Ishikawa (cell line): ENCODE measurements around the gene CCNB3.

Experiments used
- CREB1 ChIP-seq: IDR thresholded peaks from 2 replicates; pipeline ENCODE4 v1.6.1; 2012; ENCODE audit warnings: low read depth
- EP300 ChIP-seq: IDR thresholded peaks from 2 replicates; pipeline ENCODE4 v1.6.1; 2012; ENCODE audit warnings: borderline replicate concordance
- RAD21 ChIP-seq: IDR thresholded peaks from 2 replicates; pipeline ENCODE4 v1.6.1; 2012; ENCODE audit warnings: low read depth
- TAF1 ChIP-seq: IDR thresholded peaks from 2 replicates; pipeline ENCODE4 v1.6.1; 2012; ENCODE audit warnings: low read depth, mild to moderate bottlenecking
- TCF12 ChIP-seq: IDR thresholded peaks from 2 replicates; pipeline ENCODE4 v1.6.1; 2012; ENCODE audit warnings: low read depth
- TEAD4 ChIP-seq: IDR thresholded peaks from 2 replicates; pipeline ENCODE4 v1.6.1; 2012
- YY1 ChIP-seq: IDR thresholded peaks from 2 replicates; pipeline ENCODE4 v1.6.1; 2012; ENCODE audit warnings: low read depth
- ZBTB7A ChIP-seq: IDR thresholded peaks from 2 replicates; pipeline ENCODE4 v1.6.1; 2012; ENCODE audit warnings: low read depth
- TF ChIP-seq, protein P1 (sequence below): IDR thresholded peaks from 2 replicates; pipeline ENCODE4 v1.6.1; 2012; ENCODE audit warnings: low read depth, mild to moderate bottlenecking

DNA sequence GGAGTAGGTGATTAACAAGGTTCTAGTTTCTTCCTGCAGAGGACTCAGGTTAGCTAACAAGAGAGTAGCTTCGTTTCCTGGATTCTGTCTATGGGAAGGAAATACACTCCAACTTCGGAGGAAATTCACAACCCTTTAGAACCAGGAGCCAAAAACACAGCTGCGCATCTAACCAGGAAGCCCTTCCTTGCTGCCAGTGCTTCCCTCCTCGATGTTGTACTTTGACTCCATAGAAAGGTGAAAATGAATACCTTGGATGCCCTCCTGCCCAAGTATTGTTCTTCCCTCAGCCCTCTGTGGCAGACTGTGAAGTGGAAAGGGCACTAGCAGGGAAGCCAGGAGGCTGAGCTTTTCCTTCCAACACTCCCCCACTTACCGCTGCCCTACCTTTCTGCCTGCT lies 38.8 kb upstream of the CCNB3 start:
- no peak for TF ChIP-seq TEAD4
- no peak for TF ChIP-seq EP300
- TF ChIP-seq TAF1 = no peak
- TF ChIP-seq YY1 = no peak
- no peak for TF ChIP-seq CREB1
- TF ChIP-seq, protein P1, sequence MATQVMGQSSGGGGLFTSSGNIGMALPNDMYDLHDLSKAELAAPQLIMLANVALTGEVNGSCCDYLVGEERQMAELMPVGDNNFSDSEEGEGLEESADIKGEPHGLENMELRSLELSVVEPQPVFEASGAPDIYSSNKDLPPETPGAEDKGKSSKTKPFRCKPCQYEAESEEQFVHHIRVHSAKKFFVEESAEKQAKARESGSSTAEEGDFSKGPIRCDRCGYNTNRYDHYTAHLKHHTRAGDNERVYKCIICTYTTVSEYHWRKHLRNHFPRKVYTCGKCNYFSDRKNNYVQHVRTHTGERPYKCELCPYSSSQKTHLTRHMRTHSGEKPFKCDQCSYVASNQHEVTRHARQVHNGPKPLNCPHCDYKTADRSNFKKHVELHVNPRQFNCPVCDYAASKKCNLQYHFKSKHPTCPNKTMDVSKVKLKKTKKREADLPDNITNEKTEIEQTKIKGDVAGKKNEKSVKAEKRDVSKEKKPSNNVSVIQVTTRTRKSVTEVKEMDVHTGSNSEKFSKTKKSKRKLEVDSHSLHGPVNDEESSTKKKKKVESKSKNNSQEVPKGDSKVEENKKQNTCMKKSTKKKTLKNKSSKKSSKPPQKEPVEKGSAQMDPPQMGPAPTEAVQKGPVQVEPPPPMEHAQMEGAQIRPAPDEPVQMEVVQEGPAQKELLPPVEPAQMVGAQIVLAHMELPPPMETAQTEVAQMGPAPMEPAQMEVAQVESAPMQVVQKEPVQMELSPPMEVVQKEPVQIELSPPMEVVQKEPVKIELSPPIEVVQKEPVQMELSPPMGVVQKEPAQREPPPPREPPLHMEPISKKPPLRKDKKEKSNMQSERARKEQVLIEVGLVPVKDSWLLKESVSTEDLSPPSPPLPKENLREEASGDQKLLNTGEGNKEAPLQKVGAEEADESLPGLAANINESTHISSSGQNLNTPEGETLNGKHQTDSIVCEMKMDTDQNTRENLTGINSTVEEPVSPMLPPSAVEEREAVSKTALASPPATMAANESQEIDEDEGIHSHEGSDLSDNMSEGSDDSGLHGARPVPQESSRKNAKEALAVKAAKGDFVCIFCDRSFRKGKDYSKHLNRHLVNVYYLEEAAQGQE = no peak
- no peak for TF ChIP-seq TCF12
- TF ChIP-seq ZBTB7A = no peak
- TF ChIP-seq RAD21 = no peak
